NOMO-1 treated with dmso at 0.1 percent for 144 hours (cell line): ENCODE results near the gene PLIN1.
"Not testable (repeated sequence)": the region's sequence is repeated elsewhere in the genome, so short reads cannot be mapped to it uniquely, and the experiment has no call there.

Experiments used
- DNase-seq: peaks from one replicate; lab custom pipeline; 2025; ENCODE audit not compliant: unreplicated experiment; lab: John Stamatoyannopoulos, UW

Gene PLIN1

GRCh38 chr15:89679212-89679611, at the start of gene PLIN1:
PLIN1 (minus strand) TSS chr15:89679367; CDS start chr15:89677489, 1,878 bp downstream.
- DNase-seq, result no peak

- no peak for DNase-seq
These were observed 49.1 kb upstream of the PLIN1 start for GRCh38 chr15:89728254-89728653.

- no peak for DNase-seq
These were observed 45.9 kb upstream of the PLIN1 start for GRCh38 chr15:89725064-89725463.

GRCh38 chr15:89724621-89725020, 45.5 kb upstream of the PLIN1 start:
- no peak for DNase-seq

- DNase-seq, result no peak
These were observed 43.9 kb upstream of the PLIN1 start for GRCh38 chr15:89723031-89723430.

- DNase-seq, result no peak
These were observed 35.6 kb upstream of the PLIN1 start for GRCh38 chr15:89714775-89715174.

GRCh38 chr15:89707577-89707976, 28.4 kb upstream of the PLIN1 start:
- DNase-seq, result no peak

GRCh38 chr15:89704411-89704810, 25.2 kb upstream of the PLIN1 start:
- DNase-seq, result no peak

- no peak for DNase-seq
These were observed 16.0 kb upstream of the PLIN1 start for GRCh38 chr15:89695198-89695597.

- no peak for DNase-seq
These were observed 14.5 kb upstream of the PLIN1 start for GRCh38 chr15:89693696-89694095.

- DNase-seq, result no peak
These were observed 13.9 kb upstream of the PLIN1 start for GRCh38 chr15:89693091-89693490.

- peak; percentile 45 for DNase-seq
These were observed 11.4 kb upstream of the PLIN1 start, which contains the start of the genes PEX11A and WDR93 for GRCh38 chr15:89690276-89691218. PEX11A (minus strand) TSS chr15:89690754; CDS start chr15:89690632, 122 bp downstream. WDR93 (plus strand) TSS chr15:89690811; CDS start chr15:89701747, 10,936 bp downstream.

- not testable (repeated sequence) for DNase-seq
These were observed 10.7 kb upstream of the PLIN1 start for GRCh38 chr15:89689930-89690275.

- no peak for DNase-seq
These were observed 7.4 kb upstream of the PLIN1 start for GRCh38 chr15:89686522-89686921.

GRCh38 chr15:89685995-89686394, 6.8 kb upstream of the PLIN1 start:
- no peak for DNase-seq

- no peak for DNase-seq
These were observed 2.0 kb upstream of the PLIN1 start for GRCh38 chr15:89681146-89681545.

GRCh38 chr15:89680282-89680873, 1.2 kb upstream of the PLIN1 start:
- DNase-seq, result no peak

GRCh38 chr15:89677381-89677780, 1.8 kb downstream of the PLIN1 start:
- DNase-seq, result no peak

GRCh38 chr15:89675606-89676005, 3.6 kb downstream of the PLIN1 start:
- DNase-seq, result no peak

GRCh38 chr15:89674526-89674925, 4.6 kb downstream of the PLIN1 start:
- DNase-seq, result no peak

- no peak for DNase-seq
These were observed 6.0 kb downstream of the PLIN1 start for GRCh38 chr15:89673165-89673512.
